Left ventricle myocardium inferior (tissue), 1 donor: ENCODE results near the gene NR2F6. TPM values are rescaled to one million over a fixed set of nuclear protein-coding genes. Genes with fewer than 3 reads are reported as not detected.

ENCODE experiments used
- DNase-seq: peaks from one replicate; pipeline ENCODE4 v3.0.0-alpha.2; 2020
- H3K27ac ChIP-seq: fragments of 200-600 bp; replicated peaks from 2 replicates; pipeline ENCODE4 v1.8.0; 2021
- H3K27me3 ChIP-seq: fragments of 200-600 bp; 2 replicates; pipeline ENCODE4 v1.8.0; 2021; ENCODE audit warnings: low read depth
- H3K36me3 ChIP-seq: fragments of 200-600 bp; 2 replicates; pipeline ENCODE4 v1.8.0; 2021
- H3K4me1 ChIP-seq: fragments of 200-600 bp; 2 replicates; pipeline ENCODE4 v1.8.0; 2021
- H3K4me3 ChIP-seq: fragments of 200-600 bp; 2 replicates; pipeline ENCODE4 v1.8.0; 2021; ENCODE audit warnings: mild to moderate bottlenecking, moderate library complexity
- H3K9me3 ChIP-seq: fragments of 200-600 bp; replicated peaks from 2 replicates; pipeline ENCODE4 v1.8.0; 2021
- CTCF ChIP-seq: fragments of 200-600 bp; IDR thresholded peaks from 2 replicates; pipeline ENCODE4 v1.8.0; 2021; ENCODE audit warnings: antibody characterized with exemption, mild to moderate bottlenecking, borderline replicate concordance
- intact Hi-C: fragments of 100-400 bp; cut with micrococcal nuclease; formaldehyde crosslinking; loops from one replicate; pipeline ENCODE4 v1.11.0; 2022
- total RNA-seq: library from RNA; stranded (reverse); fragmentation: NEBNext Ultra II Directional; extraction: Animal tissue kit (Norgen Biotek cat#: 25700); gene quantifications from one replicate; pipeline ENCODE4 v1.2.1, GENCODE V29; 2021
- donor health status: DM: no; HTN: yes; CAD: no; lungs with severe emphysema.

The NR2F6 gene
- total RNA-seq, 1 donor from 2014 or later, result 60.1 TPM

- DNase-seq, result no peak
- H3K4me3 ChIP-seq, result peak overlapping the region; percentile 71
- peaks cover 23% of the 10 kb centered on the region for H3K4me1 ChIP-seq
- H3K27ac ChIP-seq, result peak overlapping the region; percentile 90
- TF ChIP-seq CTCF, result no peak
- intact Hi-C loops, result no loop called here
- peaks cover 16% of the 10 kb centered on the region for H3K36me3 ChIP-seq
- no peaks in the 10 kb centered on the region for H3K27me3 ChIP-seq
- peaks cover 13% of the 10 kb centered on the region for H3K9me3 ChIP-seq
Measured at GRCh38 chr19:17262557-17262956, 16.8 kb upstream of the NR2F6 start.

- Histone ChIP-seq H3K4me1 (peaks cover 15% of the 10 kb centered on the region), H3K9me3 (peaks cover 13% of the 10 kb centered on the region), H3K27me3 (no peaks in the 10 kb centered on the region), H3K27ac (no peak overlapping the region), H3K4me3 (peak overlapping the region; percentile 1), H3K36me3 (peaks cover 16% of the 10 kb centered on the region)
- intact Hi-C loops, result no loop called here
- peak; percentile 78 for DNase-seq
- TF ChIP-seq CTCF, result peak; percentile 92
Measured at GRCh38 chr19:17260842-17261325, 15.2 kb upstream of the NR2F6 start.

- intact Hi-C loops, result no loop called here
- no peak for TF ChIP-seq CTCF
- Histone ChIP-seq H3K9me3 (peaks cover 13% of the 10 kb centered on the region), H3K4me1 (peaks cover 10% of the 10 kb centered on the region), H3K27ac (no peak overlapping the region), H3K27me3 (no peaks in the 10 kb centered on the region), H3K4me3 (no peak overlapping the region), H3K36me3 (peaks cover 16% of the 10 kb centered on the region)
- no peak for DNase-seq
Measured at GRCh38 chr19:17259934-17260333, 14.2 kb upstream of the NR2F6 start.

GRCh38 chr19:17259118-17259780 lies 13.5 kb upstream of the NR2F6 start:
- peaks cover 16% of the 10 kb centered on the region for H3K36me3 ChIP-seq
- TF ChIP-seq CTCF, result no peak
- H3K27me3 ChIP-seq, result no peaks in the 10 kb centered on the region
- no peak overlapping the region for H3K4me3 ChIP-seq
- intact Hi-C loops, result no loop called here
- H3K27ac ChIP-seq, result no peak overlapping the region
- peaks cover 9% of the 10 kb centered on the region for H3K4me1 ChIP-seq
- peaks cover 13% of the 10 kb centered on the region for H3K9me3 ChIP-seq
- DNase-seq, result no peak

- no peak for TF ChIP-seq CTCF
- Histone ChIP-seq H3K4me1 (no peaks in the 10 kb centered on the region), H3K36me3 (peaks cover 21% of the 10 kb centered on the region), H3K4me3 (no peak overlapping the region), H3K27ac (no peak overlapping the region), H3K9me3 (peaks cover 13% of the 10 kb centered on the region), H3K27me3 (no peaks in the 10 kb centered on the region)
- intact Hi-C loops, result no loop called here
- DNase-seq, result no peak
Measured at GRCh38 chr19:17256130-17256529, 10.4 kb upstream of the NR2F6 start.
